GM12892 (cell line): Measurements from ENCODE around the gene CAPN12.

ENCODE experiments used
- POLR2A ChIP-seq: IDR thresholded peaks from 2 replicates; pipeline ENCODE4 v1.6.1; 2011; ENCODE audit warnings: low read depth, low read length, control low read depth
- POLR2AphosphoS5 ChIP-seq: IDR thresholded peaks from 2 replicates; pipeline ENCODE4 v1.6.1; 2011; ENCODE audit warnings: low read depth, low read length, control low read depth
- TAF1 ChIP-seq: IDR thresholded peaks from 2 replicates; pipeline ENCODE4 v1.6.1; 2011; ENCODE audit warnings: low read depth, mild to moderate bottlenecking, control low read depth, low read length, borderline replicate concordance

GRCh38 chr19:38708413-38709024, 35.8 kb downstream of the CAPN12 start:
- no peak for TF ChIP-seq POLR2A
- TF ChIP-seq POLR2AphosphoS5, result no peak
- no peak for TF ChIP-seq TAF1
